ENCODE measurements around the gene BRD7. TPM values are rescaled to one million over a fixed set of nuclear protein-coding genes. Genes with fewer than 3 reads are reported as not detected.

BRD7 gene
- total RNA-seq, 1 experiment from 2014 or later, result 40.0 TPM

GRCh38 chr16:50378417-50378816 lies 9.6 kb upstream of the BRD7 start:
- TF ChIP-seq CTCF (conservative IDR thresholded peaks at IDR 0.05; ENCODE audit: low read depth, low read length) (no peak), EZH2phosphoT487 (IDR thresholded peaks at IDR 0.05; ENCODE audit: borderline replicate concordance, low read length) (no peak), EZH2 (IDR thresholded peaks at IDR 0.05; ENCODE audit: low read length, unreplicated experiment) (no peak)
- H3K4me1 ChIP-seq (ENCODE audit: insufficient read depth, low read length), result no peaks in the 10 kb centered on the region
- intact Hi-C loops (cut with micrococcal nuclease), result loop anchor here (10.0 kb wide), 1 partner anchor 286 kb away; no protein-coding TSS in a partner anchor
- H3K9me2 ChIP-seq (replicated peaks; ENCODE audit: low read length), result no peaks in the 10 kb centered on the region
- DNase-seq (no peak), ATAC-seq (no peak)
- no TSS peak for BruUV-seq (replicated peaks)
- no peak overlapping the region for H3K4me2 ChIP-seq (ENCODE audit: low read length)
- no peaks in the 10 kb centered on the region for H3K27me3 ChIP-seq (ENCODE audit: low read length)
- H4K20me1 ChIP-seq (ENCODE audit: low read length), result no peaks in the 10 kb centered on the region
- H3K9me3 ChIP-seq (ENCODE audit: low read length), result no peaks in the 10 kb centered on the region
- no peaks in the 10 kb centered on the region for H3K79me2 ChIP-seq (ENCODE audit: low read length)
- no peak overlapping the region for H3K4me3 ChIP-seq (ENCODE audit: low read length)
- H3K27ac ChIP-seq (ENCODE audit: low read length), result no peak overlapping the region
- no peaks in the 10 kb centered on the region for H3K36me3 ChIP-seq (ENCODE audit: low read depth, low read length)
- ChIA-PET POLR2A (ENCODE audit: unreplicated experiment) (no interaction called here), CTCF (no interaction called here)
- H3K9ac ChIP-seq (ENCODE audit: low read length), result no peak overlapping the region
- no peaks in the 10 kb centered on the region for H3F3A ChIP-seq (ENCODE audit: low read length, unreplicated experiment)
- no peak overlapping the region for H2AFZ ChIP-seq (ENCODE audit: low read length)

GRCh38 chr16:50377001-50377400 lies 8.2 kb upstream of the BRD7 start:
- BruUV-seq (replicated peaks), result no TSS peak
- no peaks in the 10 kb centered on the region for H3K9me3 ChIP-seq (ENCODE audit: low read length)
- no peaks in the 10 kb centered on the region for H4K20me1 ChIP-seq (ENCODE audit: low read length)
- H3K4me1 ChIP-seq (ENCODE audit: insufficient read depth, low read length), result no peaks in the 10 kb centered on the region
- H3K4me3 ChIP-seq (ENCODE audit: low read length), result no peak overlapping the region
- no peaks in the 10 kb centered on the region for H3K27me3 ChIP-seq (ENCODE audit: low read length)
- H3K36me3 ChIP-seq (ENCODE audit: low read depth, low read length), result no peaks in the 10 kb centered on the region
- ChIA-PET POLR2A (ENCODE audit: unreplicated experiment) (no interaction called here), CTCF (no interaction called here)
- DNase-seq, result no peak
- TF ChIP-seq EZH2phosphoT487 (IDR thresholded peaks at IDR 0.05; ENCODE audit: borderline replicate concordance, low read length) (no peak), EZH2 (IDR thresholded peaks at IDR 0.05; ENCODE audit: low read length, unreplicated experiment) (no peak), CTCF (conservative IDR thresholded peaks at IDR 0.05; ENCODE audit: low read depth, low read length) (no peak)
- no peaks in the 10 kb centered on the region for H3K9me2 ChIP-seq (replicated peaks; ENCODE audit: low read length)
- H3K9ac ChIP-seq (ENCODE audit: low read length), result no peak overlapping the region
- no peaks in the 10 kb centered on the region for H3F3A ChIP-seq (ENCODE audit: low read length, unreplicated experiment)
- no peak overlapping the region for H2AFZ ChIP-seq (ENCODE audit: low read length)
- ATAC-seq, result no peak
- no peak overlapping the region for H3K4me2 ChIP-seq (ENCODE audit: low read length)
- intact Hi-C loops (cut with micrococcal nuclease), result loop anchor here (10.0 kb wide), 1 partner anchor 288 kb away; no protein-coding TSS in a partner anchor
- H3K27ac ChIP-seq (ENCODE audit: low read length), result no peak overlapping the region
- H3K79me2 ChIP-seq (ENCODE audit: low read length), result no peaks in the 10 kb centered on the region

- Histone ChIP-seq H3K27me3 (ENCODE audit: low read length) (no peaks in the 10 kb centered on the region), H3K36me3 (ENCODE audit: low read depth, low read length) (no peaks in the 10 kb centered on the region), H4K20me1 (ENCODE audit: low read length) (no peaks in the 10 kb centered on the region), H3K9me2 (replicated peaks; ENCODE audit: low read length) (no peaks in the 10 kb centered on the region), H3K79me2 (ENCODE audit: low read length) (no peaks in the 10 kb centered on the region), H3K4me2 (ENCODE audit: low read length) (no peak overlapping the region), H3K9me3 (ENCODE audit: low read length) (no peaks in the 10 kb centered on the region), H3K4me3 (ENCODE audit: low read length) (no peak overlapping the region), H3K4me1 (ENCODE audit: insufficient read depth, low read length) (no peaks in the 10 kb centered on the region), H3F3A (ENCODE audit: low read length, unreplicated experiment) (no peaks in the 10 kb centered on the region), H3K9ac (ENCODE audit: low read length) (no peak overlapping the region), H3K27ac (ENCODE audit: low read length) (no peak overlapping the region), H2AFZ (ENCODE audit: low read length) (no peak overlapping the region)
- TF ChIP-seq EZH2 (IDR thresholded peaks at IDR 0.05; ENCODE audit: low read length, unreplicated experiment) (no peak), EZH2phosphoT487 (IDR thresholded peaks at IDR 0.05; ENCODE audit: borderline replicate concordance, low read length) (no peak), CTCF (conservative IDR thresholded peaks at IDR 0.05; ENCODE audit: low read depth, low read length) (no peak)
- ChIA-PET CTCF (interaction anchor here (0.6 to 0.7 kb wide), 2 partner anchors 75 to 496 kb away, joined by 3 read pairs; no protein-coding TSS in a partner anchor), POLR2A (ENCODE audit: unreplicated experiment) (no interaction called here)
- intact Hi-C loops (cut with micrococcal nuclease), result loop anchor here (2.0 to 10.0 kb wide), 2 partner anchors 291 to 433 kb away; no protein-coding TSS in a partner anchor
- BruUV-seq (replicated peaks), result no TSS peak
- DNase-seq (no peak), ATAC-seq (no peak)
Measured at GRCh38 chr16:50373780-50374179, 5.0 kb upstream of the BRD7 start.

All from PC-3 (cell line).